GM18867 (cell line): Measurements from ENCODE around the gene EXT2.

Source experiments
- ATAC-seq: cut with Tn5 transposase; IDR thresholded peaks from one replicate; pipeline ENCODE4 v1.9.1; 2021; ENCODE audit warnings: mild to moderate bottlenecking, moderate library complexity; ENCODE audit not compliant: unreplicated experiment

Gene EXT2

DNA sequence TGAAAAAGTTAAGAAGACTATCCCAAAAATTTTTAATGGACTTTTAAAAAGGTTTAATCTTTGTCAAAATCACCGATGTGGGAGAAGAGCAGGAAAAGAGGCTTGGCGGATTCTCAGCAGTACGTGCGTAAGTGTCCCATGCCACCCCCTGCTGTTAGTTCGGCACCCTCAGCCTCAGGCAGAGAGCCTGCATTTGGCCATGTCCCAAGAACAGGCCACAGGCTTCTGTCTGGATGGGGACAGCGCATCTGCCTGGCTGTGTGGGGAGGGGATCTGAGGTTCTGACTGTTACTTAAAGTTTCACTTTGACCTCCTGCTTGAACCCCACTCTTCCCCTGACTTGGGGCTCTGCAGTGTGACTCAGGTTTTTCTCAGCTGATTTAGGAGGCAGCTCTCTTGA lies 35.3 kb downstream of the EXT2 start:
- no peak for ATAC-seq

DNA sequence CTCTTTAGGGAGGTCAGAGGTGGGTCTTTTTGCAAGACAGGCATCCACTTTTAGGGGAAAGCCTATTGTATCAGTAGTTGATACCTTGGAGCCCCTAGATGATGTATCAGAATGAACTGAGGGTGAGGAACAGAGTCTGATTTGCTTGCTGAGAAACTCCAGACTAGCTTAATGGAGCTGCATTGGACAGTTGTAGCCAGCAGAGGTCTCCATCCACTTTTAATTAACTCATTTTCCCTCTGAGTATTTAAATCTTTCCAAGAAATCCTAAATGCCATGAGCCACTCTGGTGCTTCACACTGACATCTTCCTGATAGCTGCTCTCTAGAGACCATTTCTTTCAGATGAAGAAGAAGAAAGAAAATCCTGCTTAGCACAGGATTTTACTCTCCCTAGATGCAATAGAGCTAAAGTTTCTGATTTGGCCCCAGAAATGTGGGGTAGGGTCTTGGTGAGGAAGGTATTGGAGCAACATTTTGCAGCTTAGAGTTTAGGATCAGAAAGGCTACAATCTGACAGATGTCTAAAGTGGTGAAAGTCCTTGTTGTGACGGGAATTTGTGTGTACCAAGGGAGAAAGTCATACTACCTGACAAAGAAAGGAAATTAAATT lies 38.0 kb downstream of the EXT2 start:
- no peak for ATAC-seq

DNA sequence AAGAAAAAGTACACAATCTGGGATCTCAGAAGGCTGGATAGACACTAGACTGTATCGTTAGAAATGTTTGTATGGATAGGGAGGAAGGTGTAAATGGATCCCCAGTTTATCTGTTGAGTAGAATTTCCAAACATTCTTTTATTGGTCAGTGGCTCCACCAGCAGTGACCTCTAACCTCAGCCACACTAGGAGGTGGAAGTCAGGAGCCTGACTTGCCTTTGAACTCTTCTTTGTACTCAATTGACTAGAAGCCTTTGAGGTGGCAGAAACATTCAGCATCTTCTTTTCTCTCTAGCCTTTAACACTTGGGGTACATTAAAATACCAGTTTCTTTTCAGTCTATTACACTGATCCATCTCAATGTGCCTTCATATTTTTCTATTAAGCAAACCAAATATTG lies 39.1 kb downstream of the EXT2 start:
- ATAC-seq, result no peak

DNA sequence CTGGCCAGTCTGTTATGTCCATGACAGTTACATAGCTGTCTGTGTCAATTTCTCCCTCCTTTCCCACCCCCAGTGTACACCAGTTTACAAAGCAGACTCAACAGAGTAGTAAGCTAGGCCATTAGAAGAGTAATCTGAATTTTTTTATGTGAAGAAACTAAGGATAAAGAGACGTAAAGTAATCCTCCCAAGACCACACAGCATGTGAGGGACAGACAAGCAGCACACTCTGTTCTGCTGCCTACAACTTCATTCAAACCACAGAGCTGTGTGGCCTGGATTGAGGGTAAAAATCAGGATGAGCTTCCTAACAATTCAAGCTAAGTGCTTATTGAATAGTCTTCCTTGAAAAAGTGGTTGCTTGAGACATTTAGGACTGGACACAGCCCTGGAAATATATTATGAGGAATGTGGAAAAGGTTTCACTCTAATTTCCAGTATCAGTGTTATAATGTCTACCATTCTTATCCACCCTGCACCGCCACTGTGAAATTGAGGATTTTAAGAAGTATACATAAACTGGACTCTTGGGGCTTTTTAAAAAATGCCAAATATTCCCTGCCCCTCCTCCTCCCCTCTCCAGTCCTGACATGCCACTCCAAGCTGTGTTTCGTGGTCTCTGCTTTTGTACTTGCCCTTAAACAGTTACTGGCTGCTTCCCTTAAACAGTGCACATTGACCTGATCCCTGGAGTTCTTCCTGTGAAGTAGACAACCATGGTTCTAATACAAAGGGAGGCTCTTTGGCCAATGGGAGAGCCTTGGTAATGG lies 40.9 kb downstream of the EXT2 start:
- ATAC-seq, result no peak

DNA sequence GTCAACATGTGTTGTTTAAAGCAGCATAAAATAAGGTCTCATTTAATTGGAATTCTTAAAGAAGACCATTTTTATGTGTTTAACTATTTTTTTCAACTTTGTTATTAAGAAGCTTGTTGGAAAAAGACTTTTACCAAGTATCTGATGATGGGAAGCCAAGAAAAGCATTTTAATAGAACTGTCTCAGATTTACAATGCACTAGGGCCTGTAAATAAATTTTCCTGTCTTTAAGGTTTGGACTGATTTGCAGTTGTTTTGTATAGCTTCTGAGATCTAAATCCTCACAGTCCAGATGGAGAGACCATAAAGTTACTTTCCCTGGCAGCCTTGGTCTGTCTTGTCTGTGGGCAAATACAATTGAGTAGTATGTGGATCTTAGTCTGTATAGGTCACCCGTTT lies 41.6 kb downstream of the EXT2 start:
- no peak for ATAC-seq

DNA sequence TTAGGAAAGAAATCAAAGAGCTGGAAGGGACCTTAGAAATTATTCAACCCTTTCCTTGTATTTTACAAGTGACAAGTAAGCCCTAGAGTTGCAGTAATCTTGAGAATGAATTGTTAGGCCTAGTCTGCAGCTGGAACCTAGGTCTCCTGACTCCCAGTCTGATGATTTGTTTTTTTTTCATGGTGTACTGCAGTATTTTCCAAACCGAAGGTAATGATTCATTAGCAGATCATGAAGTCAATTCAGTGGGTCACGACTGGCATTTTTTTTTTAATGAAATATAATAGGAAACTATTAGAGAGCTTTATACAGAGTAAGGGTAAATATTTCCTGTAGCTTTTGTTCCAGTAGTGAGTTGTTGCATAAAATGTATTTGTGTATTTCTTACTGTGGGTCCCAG lies 42.8 kb downstream of the EXT2 start:
- ATAC-seq, result no peak

DNA sequence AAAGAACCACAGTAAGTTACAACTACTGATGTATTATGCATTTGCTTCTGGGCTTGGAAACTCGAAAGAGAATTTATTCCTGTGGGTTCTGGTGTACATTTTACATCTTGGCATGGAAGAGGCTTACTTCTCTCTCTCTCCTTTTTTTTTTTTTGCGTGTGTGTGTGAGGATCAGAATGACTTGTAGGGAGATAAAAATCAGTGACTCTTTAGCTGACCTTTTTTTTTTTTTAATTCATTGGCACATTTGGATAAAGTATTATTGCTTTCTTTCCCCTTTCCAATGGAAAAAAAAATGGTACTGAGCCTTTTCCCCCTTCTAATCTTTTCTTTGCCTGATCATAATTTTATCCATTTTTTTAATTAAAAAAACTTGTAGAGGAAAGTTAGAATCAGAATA lies 43.5 kb downstream of the EXT2 start:
- no peak for ATAC-seq

GRCh38 chr11:44139565-44140330 lies 44.3 kb downstream of the EXT2 start:
- ATAC-seq, result no peak

DNA sequence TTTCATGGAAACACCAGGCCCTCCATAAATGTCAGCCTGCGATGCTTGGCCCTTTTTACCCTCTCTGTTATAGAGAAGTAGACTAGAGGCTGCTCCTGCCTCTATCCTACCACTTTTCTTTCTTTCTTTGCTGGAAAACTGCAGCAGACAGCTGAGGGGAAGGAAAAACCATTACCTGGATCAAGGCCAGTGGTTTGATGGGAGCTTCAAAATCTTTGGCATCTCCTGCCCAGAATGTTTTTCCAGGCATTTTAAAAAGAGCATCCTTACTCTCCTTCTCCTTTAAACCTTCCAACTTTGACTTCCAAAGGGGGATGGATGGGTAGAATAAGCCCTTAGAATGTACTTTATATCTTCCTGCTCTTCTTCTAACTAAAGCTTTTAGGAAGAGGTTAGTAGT lies 44.9 kb downstream of the EXT2 start:
- ATAC-seq, result no peak

DNA sequence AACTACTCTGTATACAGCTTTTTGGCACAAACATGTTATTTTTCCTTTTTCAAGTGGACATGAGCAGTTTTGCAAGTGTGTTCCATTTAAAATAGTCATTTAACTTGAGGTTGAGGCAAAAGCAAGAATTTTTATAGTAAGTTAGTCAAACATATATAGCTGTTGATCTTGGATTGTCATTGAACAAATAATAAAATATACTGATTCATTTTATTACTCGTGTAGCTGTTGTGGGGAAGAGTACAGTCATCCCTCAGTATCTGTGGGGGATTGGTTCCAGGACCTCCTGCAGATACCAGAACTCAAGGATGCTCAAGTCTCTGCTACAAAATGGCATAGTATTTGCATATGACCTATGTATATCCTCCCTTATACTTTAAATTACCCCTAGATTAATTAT lies 45.3 kb downstream of the EXT2 start:
- no peak for ATAC-seq

- no peak for ATAC-seq
Observed at GRCh38 chr11:44143987-44144909, 48.8 kb downstream of the EXT2 start.

DNA sequence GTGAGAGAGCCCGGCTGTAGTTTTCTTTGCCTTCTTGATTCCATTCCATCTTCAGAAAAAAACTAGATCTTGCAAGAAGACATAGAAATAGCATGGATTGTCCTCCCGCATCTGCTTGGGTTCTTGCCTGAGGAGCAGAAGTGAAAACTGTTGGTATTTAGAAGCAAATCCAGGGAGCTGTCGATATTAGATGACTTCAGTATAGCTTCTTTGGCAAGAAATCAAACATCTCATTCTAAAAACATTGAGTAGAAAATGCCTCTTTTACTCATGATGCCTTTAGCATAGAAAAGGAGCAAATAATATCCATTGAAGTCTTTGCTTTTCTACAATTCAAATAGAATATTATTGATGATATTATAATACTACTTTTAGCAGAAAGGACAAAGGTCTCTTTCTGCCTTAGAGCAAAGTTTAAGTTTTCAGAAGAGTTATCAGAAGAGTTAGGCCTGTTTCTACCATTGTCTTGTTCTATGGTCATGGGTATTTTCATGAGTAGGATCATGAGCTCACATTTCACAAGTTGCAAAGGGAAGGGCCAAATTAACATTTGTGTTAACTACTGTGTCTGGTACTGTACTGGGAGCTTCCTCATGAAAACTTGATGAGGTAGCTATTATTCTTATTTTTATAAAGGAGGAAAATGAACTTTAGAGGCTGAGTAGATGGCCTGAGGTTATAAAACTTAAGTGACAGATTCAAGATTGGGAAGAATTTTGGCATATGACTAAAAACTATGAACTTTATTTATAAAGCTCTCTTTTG lies 49.7 kb downstream of the EXT2 start:
- no peak for ATAC-seq

DNA sequence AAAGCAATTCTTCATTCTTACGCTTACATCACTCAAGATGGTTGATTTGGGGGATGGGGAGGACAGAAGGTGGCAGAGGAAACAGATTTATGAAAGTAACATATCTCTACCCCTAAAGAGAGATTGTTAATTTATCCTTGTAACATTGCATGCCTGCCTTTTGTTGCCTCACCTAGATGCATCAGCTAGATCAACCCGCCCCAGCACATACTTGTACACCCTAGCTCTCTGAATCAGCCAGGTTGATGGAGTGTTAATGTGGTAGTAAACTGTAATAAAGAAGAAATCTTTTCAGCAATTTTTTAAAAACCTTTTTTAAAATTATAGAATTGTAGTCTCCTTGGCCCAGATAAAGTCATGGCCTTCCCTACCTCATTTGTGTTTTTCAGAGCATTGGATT lies 51.5 kb downstream of the EXT2 start:
- ATAC-seq, result no peak

DNA sequence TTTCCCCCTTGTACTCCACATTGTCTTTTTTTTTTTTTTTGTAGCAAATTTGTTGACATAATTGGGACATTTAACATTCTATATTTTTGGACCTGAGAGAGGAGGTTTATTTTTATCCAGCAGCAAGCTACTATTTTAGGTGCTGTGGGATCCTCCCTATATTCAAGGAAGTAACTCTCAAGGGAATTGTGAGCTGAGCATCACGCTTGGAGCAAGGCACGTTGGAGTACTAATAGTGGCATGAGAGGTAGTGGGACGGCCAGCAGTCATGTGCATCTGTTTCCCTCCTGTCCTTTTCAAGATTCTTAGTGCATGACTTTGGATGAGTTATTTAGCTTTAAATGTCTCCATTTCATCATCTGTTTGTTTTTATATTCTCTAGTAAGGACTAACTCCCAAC lies 52.3 kb downstream of the EXT2 start:
- ATAC-seq, result no peak

- no peak for ATAC-seq
Observed at GRCh38 chr11:44149651-44150050, 54.2 kb downstream of the EXT2 start.

- ATAC-seq, result no peak
Observed at GRCh38 chr11:44150401-44150800, 54.9 kb downstream of the EXT2 start.

DNA sequence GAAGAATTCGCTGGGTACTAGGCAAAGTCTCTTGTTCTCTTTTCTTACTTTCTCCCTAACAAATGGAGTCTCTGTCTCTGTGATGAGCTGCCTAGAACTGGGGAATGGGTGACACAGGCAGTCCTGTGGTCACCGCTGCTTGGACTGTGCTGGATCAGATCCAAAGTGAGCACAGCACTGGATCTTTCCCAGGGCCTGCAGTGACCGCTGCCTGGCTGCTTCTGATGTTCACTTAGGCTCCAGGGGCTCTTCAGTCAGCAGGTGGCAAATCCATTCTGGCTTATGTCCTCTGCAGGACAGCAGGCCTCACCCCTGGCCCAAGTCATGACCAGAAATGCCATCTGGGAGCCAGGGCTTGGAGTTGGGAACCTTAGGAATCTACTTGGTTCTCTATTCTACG lies 61.5 kb downstream of the EXT2 start:
- no peak for ATAC-seq

GRCh38 chr11:44158384-44158783 lies 62.9 kb downstream of the EXT2 start:
- no peak for ATAC-seq

- ATAC-seq, result peak; percentile 70
Observed at GRCh38 chr11:44159848-44160721, 64.6 kb downstream of the EXT2 start.
